ENCODE measurements around the gene SPAG5. TPM values are rescaled to one million over a fixed set of nuclear protein-coding genes. Genes with fewer than 3 reads are reported as not detected.

The SPAG5 gene
- total RNA-seq, 6 experiments from 2014 or later, result 29.2 to 73.3 (median 69.4) TPM

- no peak for DNase-seq
- H3K4me3 Mint-ChIP-seq, result no peak overlapping the region
- H3K27ac Mint-ChIP-seq, result no peak overlapping the region
- no peak for TF ChIP-seq CTCF (IDR thresholded peaks at IDR 0.05)
- H3K36me3 Mint-ChIP-seq (ENCODE audit: low read depth), result no peaks in the 10 kb centered on the region
- no peaks in the 10 kb centered on the region for H3K9me3 Mint-ChIP-seq
- H3K4me1 Mint-ChIP-seq (ENCODE audit: low read depth), result peaks cover 63% of the 10 kb centered on the region
- H3K27me3 Mint-ChIP-seq (ENCODE audit: insufficient read depth), result peaks cover 9% of the 10 kb centered on the region
Measured at GRCh38 chr17:28527859-28528258, 71.0 kb downstream of the SPAG5 start.

Other genes with a start within 250 kb of the SPAG5 start
- gene POLDIP2, start 241.5 kb downstream of the SPAG5 start, total RNA-seq (2021; fragmentation: NEBNext Ultra II Directional; extraction: Animal tissue kit (Norgen Biotek cat#: 25700)), result 100 to 1,000 TPM; 104 to 118 (median 106) TPM
- not detected for gene SEBOX, start 233.8 kb downstream of the SPAG5 start, total RNA-seq (2021; fragmentation: NEBNext Ultra II Directional; extraction: Animal tissue kit (Norgen Biotek cat#: 25700))
- under 1 TPM; 0.36 to 0.76 (median 0.60) TPM for gene VTN, start 228.7 kb downstream of the SPAG5 start, total RNA-seq (2021; fragmentation: NEBNext Ultra II Directional; extraction: Animal tissue kit (Norgen Biotek cat#: 25700))
- gene SARM1, start 227.3 kb downstream of the SPAG5 start, total RNA-seq (2021; fragmentation: NEBNext Ultra II Directional; extraction: Animal tissue kit (Norgen Biotek cat#: 25700)), result 10 to 100 TPM; 15.1 to 18.9 (median 16.8) TPM
- gene SLC46A1, start 192.8 kb downstream of the SPAG5 start, total RNA-seq (2021; fragmentation: NEBNext Ultra II Directional; extraction: Animal tissue kit (Norgen Biotek cat#: 25700)), result 1 to 10 TPM; 4.3 to 6.7 (median 6.4) TPM
- under 1 TPM in 2 of 6 experiments, not detected in 4; 0.07 to 0.08 TPM for gene SLC13A2, start 125.4 kb downstream of the SPAG5 start, total RNA-seq (2021; fragmentation: NEBNext Ultra II Directional; extraction: Animal tissue kit (Norgen Biotek cat#: 25700))
- gene FOXN1, start 92.7 kb downstream of the SPAG5 start, total RNA-seq (2021; fragmentation: NEBNext Ultra II Directional; extraction: Animal tissue kit (Norgen Biotek cat#: 25700)), result not detected
- gene UNC119, start 46.4 kb downstream of the SPAG5 start, total RNA-seq (2021; fragmentation: NEBNext Ultra II Directional; extraction: Animal tissue kit (Norgen Biotek cat#: 25700)), result 10 to 100 TPM; 28.3 to 36.9 (median 30.1) TPM
- 10 to 100 TPM; 69.5 to 94.7 (median 78.0) TPM for gene PIGS, start 27.5 kb downstream of the SPAG5 start, total RNA-seq (2021; fragmentation: NEBNext Ultra II Directional; extraction: Animal tissue kit (Norgen Biotek cat#: 25700))
- 10 to 100 TPM in 5 of 6 experiments, 1 to 10 TPM in 1; 8.6 to 14.7 (median 10.3) TPM for gene ALDOC, start 22.1 kb downstream of the SPAG5 start, total RNA-seq (2021; fragmentation: NEBNext Ultra II Directional; extraction: Animal tissue kit (Norgen Biotek cat#: 25700))
- 1 to 10 TPM; 3.2 to 4.3 (median 3.5) TPM for gene RSKR, start 15.2 kb upstream of the SPAG5 start, total RNA-seq (2021; fragmentation: NEBNext Ultra II Directional; extraction: Animal tissue kit (Norgen Biotek cat#: 25700))
- gene BLTP2, start 46.1 kb upstream of the SPAG5 start, total RNA-seq (2021; fragmentation: NEBNext Ultra II Directional; extraction: Animal tissue kit (Norgen Biotek cat#: 25700)), result 100 to 1,000 TPM; 111 to 158 (median 134) TPM
- 10 to 100 TPM; 65.8 to 96.8 (median 71.5) TPM for gene SDF2, start 62.9 kb upstream of the SPAG5 start, total RNA-seq (2021; fragmentation: NEBNext Ultra II Directional; extraction: Animal tissue kit (Norgen Biotek cat#: 25700))
- gene SUPT6H, start 63.2 kb upstream of the SPAG5 start, total RNA-seq (2021; fragmentation: NEBNext Ultra II Directional; extraction: Animal tissue kit (Norgen Biotek cat#: 25700)), result 10 to 100 TPM; 72.7 to 79.7 (median 74.0) TPM
- gene PROCA1, start 112.9 kb upstream of the SPAG5 start, total RNA-seq (2021; fragmentation: NEBNext Ultra II Directional; extraction: Animal tissue kit (Norgen Biotek cat#: 25700)), result 1 to 10 TPM in 1 of 6 experiments, under 1 TPM in 5; 0.60 to 1.1 (median 0.70) TPM
- gene RAB34, start 118.8 kb upstream of the SPAG5 start, total RNA-seq (2021; fragmentation: NEBNext Ultra II Directional; extraction: Animal tissue kit (Norgen Biotek cat#: 25700)), result 100 to 1,000 TPM; 161 to 219 (median 192) TPM
- gene RPL23A, start 121.0 kb upstream of the SPAG5 start, total RNA-seq (2021; fragmentation: NEBNext Ultra II Directional; extraction: Animal tissue kit (Norgen Biotek cat#: 25700)), result 1,000 to 10,000 TPM; 1,227 to 1,529 (median 1,391) TPM
- 10 to 100 TPM in 4 of 6 experiments, 1 to 10 TPM in 2; 8.0 to 14.6 (median 11.3) TPM for gene TLCD1, start 127.2 kb upstream of the SPAG5 start, total RNA-seq (2021; fragmentation: NEBNext Ultra II Directional; extraction: Animal tissue kit (Norgen Biotek cat#: 25700))
- 1 to 10 TPM; 1.9 to 3.1 (median 2.5) TPM for gene NEK8, start 129.8 kb upstream of the SPAG5 start, total RNA-seq (2021; fragmentation: NEBNext Ultra II Directional; extraction: Animal tissue kit (Norgen Biotek cat#: 25700))
- 10 to 100 TPM; 48.0 to 61.3 (median 53.8) TPM for gene TRAF4, start 145.0 kb upstream of the SPAG5 start, total RNA-seq (2021; fragmentation: NEBNext Ultra II Directional; extraction: Animal tissue kit (Norgen Biotek cat#: 25700))
- gene FAM222B, start 243.8 kb upstream of the SPAG5 start, total RNA-seq (2021; fragmentation: NEBNext Ultra II Directional; extraction: Animal tissue kit (Norgen Biotek cat#: 25700)), result 10 to 100 TPM; 14.5 to 17.2 (median 16.6) TPM